ENCODE measurements around the gene TXLNA.
"Not testable (repeated sequence)": the region's sequence is repeated elsewhere in the genome, so short reads cannot be mapped to it uniquely, and the experiment has no call there.

The TXLNA gene

DNA sequence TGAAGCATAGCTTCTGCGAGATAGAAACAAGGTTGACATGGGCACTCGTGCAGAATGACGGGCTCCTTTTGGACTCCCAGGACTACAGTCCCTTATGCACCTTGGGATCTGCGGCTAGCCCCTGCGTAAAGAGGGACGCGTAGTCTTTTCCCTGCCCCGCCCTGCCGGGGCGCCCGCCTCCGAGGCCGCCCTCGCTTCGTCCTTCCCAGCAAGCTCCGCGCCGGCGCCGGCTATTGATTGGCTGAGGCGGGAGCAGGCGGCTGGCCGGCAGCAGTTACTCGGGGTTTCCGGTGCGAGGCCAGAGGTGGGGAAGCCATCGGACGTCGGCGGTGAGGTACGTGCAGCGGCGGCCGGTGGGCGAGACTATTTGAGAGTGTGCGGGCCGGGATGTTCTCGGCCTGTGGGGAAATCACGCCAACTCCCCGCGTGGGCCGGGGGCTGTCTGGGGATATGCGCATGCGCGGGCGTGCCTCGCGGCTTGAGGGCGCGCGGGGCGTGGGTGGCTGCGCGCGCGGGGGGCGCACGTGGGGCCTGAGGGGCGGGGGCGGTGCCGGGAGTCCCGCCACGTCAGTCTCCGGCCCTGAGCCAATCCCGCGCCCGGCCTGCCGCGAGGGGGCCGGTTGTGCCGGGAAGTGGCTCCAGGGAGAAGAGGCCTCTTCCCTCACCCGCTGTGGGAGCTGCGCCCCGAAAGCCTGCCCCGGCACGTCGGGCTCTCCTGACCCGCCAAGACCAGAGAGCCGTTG is at the start of gene TXLNA:
Gene TXLNA, plus strand, starts transcription at position 233 of the 743 bp plus-strand sequence. CDS start 671 bp downstream, outside the sequence.
- peak; percentile 87 for DNase-seq (ENCODE audit: low spot score)

GRCh38 chr1:32133950-32134280 is 45.6 kb upstream of the TXLNA start:
- DNase-seq (ENCODE audit: low spot score) = not testable (repeated sequence)

DNA sequence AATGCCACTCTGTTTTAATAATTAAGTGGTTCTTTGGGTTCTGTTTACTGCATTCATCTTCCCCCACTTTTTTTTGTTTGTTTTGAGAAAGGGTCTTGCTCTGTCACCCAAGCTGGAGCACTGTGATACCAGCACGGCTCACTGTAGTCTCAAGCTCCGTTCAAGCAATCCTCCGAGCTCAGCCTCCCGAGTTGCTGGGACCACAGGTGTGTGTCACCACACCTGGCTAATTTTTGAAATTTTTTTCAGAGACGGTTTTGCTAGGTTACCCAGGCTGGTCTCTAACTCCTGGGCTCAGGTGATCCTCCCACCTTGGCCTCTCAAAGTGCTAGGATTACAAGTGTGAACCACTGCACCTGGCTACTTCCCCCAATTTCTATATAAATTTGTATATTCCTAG is 42.4 kb upstream of the TXLNA start:
- no peak for DNase-seq (ENCODE audit: low spot score)

- DNase-seq (ENCODE audit: low spot score) = no peak
Measured at GRCh38 chr1:32138965-32139364, 40.5 kb upstream of the TXLNA start.

GRCh38 chr1:32142446-32143301 is 36.8 kb upstream of the TXLNA start:
- DNase-seq (ENCODE audit: low spot score) = no peak

GRCh38 chr1:32143302-32143695 is 36.2 kb upstream of the TXLNA start:
- not testable (repeated sequence) for DNase-seq (ENCODE audit: low spot score)

DNA sequence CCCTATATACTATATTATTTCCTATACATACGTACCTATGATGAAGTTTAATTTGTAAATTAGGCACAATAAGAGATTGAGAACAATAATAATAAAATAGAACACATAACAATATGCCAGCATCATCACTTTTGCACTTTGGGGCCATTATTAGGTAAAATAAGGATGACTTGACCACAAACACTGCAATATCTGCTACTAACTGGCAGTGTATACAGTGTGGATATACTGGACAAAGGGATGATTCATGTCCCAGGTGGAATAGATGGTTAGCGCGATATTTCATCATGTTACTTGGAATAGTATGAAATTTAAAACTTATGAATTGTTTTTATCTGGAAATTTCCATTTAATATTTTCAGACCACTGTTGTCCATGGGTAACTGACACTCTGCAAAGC is 35.4 kb upstream of the TXLNA start:
- no peak for DNase-seq (ENCODE audit: low spot score)

GRCh38 chr1:32147799-32148198 is 31.7 kb upstream of the TXLNA start:
- not testable (repeated sequence) for DNase-seq (ENCODE audit: low spot score)

DNA sequence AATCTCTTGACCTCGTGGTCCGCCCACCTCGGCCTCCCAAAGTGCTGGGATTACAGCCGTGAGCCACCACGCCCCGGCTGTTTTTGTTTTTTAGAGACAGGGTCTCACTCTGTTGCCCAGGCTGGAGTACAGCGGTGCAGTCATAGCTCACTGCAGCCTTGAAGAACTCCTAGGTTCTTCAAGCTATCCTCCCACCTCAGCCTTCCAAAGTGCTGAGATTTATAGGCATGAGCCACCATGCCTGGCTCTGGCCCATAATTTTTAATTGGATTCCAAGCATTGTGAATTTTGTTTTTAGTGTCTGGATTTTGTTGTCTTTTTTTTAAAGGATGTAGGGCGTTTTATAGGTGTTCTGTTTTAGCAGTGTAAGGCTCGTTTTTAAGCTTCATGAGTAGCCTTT is 28.6 kb upstream of the TXLNA start:
- no peak for DNase-seq (ENCODE audit: low spot score)

GRCh38 chr1:32151319-32151787 is 28.1 kb upstream of the TXLNA start:
- no peak for DNase-seq (ENCODE audit: low spot score)

DNA sequence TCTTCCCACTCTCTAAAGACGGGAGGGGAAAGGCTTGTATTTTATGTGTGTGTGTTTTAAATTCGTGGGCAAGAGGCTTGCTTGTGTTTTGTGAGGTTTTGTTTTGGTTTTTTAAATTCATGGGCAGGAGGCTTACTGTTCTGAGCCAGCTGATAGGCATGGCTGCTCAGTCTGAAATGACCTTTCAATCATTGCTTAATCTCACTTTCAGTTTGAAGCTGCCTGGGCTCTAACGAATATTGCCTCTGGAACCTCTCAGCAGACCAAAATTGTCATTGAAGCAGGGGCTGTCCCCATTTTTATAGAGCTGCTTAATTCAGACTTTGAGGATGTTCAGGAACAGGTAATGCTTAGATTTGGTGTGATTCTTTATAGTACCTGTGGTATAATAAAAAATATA is 20.3 kb upstream of the TXLNA start:
- DNase-seq (ENCODE audit: low spot score) = no peak

DNA sequence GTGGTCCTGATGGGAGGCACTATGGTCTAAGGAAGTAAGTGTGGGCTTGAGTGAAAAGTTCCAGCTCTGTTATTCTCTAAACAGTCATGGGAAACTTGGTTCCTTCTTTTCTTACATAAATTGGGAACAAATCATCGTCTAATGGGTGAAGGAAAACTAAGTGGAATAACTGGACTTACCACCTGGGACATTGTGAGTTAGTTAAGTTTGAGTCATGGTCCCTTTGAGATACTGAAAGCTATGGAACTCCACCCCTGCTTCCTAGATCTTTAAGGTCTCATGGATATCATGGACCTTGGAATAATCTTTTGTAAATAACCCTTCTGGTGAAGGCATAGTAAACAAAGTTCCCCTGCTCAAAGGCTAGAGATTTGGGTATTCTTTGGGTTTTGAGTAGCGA is 16.1 kb upstream of the TXLNA start:
- no peak for DNase-seq (ENCODE audit: low spot score)

- DNase-seq (ENCODE audit: low spot score) = not testable (repeated sequence)
Measured at GRCh38 chr1:32165633-32166032, 13.8 kb upstream of the TXLNA start.

GRCh38 chr1:32170991-32171390 is 8.5 kb upstream of the TXLNA start:
- DNase-seq (ENCODE audit: low spot score) = no peak

DNA sequence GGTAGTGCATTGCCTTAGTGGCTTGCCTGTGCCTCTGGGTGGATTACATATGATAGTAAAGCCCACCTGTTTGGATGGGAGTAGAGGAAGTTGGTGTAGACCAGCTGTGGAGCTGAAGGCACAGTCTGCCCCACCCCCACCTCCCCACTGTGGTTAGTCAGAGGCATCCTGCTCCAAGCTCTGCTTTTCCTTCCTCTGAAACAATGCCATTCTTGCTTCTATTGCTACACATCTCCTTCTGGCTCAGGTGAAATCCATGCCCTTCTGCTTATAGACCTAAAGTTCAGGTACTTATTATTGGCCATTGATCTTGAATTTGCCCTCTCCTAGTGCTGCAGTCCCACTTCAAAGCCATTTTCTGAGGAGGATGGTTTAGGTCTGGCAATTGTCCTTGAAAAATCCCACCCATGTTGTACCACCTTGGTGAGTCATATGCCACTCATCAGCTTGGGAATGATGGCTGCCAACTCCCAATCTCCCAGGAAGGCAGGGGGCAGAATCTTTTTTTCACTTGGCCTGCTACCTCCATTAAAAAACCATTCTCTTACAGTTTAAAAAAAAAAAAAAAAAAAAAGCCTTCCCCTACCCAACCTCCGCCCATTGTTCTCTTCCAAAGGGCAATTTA is 6.7 kb upstream of the TXLNA start:
- no peak for DNase-seq (ENCODE audit: low spot score)

GRCh38 chr1:32178380-32179192 is 889 bp upstream of the TXLNA start:
- no peak for DNase-seq (ENCODE audit: low spot score)

DNA sequence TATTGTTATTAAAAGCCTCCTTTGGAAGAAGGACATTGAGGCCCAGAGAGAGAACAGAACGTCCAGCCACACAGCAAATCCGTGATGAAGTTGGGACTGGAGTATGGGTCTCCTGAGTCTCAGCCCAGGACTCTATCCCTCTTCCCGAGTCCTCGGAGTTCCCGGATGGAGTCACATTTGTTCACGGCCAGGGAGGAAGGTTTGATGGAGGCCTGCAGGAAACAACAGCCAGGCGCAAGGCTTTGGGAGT is 357 bp upstream of the TXLNA start:
- DNase-seq (ENCODE audit: low spot score) = no peak

- no peak for DNase-seq (ENCODE audit: low spot score)
Measured at GRCh38 chr1:32180186-32181060, 948 bp downstream of the TXLNA start.

GRCh38 chr1:32181065-32181464 is 1.6 kb downstream of the TXLNA start:
- DNase-seq (ENCODE audit: low spot score) = no peak

DNA sequence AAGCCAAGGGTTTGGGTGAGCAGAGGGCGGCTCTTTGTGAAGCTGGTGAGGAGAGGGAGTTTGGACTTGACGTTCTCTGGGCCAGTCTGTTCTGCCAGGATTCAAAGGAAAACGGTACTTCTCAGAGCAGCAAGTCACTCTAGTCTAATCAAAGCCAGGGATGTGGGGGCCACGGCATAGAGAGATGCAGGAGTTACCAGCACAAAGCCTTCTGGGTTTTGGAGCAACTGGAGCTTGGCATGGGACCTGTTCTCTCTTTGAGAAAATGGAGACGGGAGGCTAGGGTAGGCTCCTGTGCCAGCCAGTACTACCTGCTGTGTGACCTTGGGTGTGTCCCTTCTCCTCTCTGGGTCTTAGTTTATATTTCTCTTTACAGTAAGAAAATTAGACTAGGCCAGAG is 2.1 kb downstream of the TXLNA start:
- no peak for DNase-seq (ENCODE audit: low spot score)

GRCh38 chr1:32182060-32182459 is 2.6 kb downstream of the TXLNA start:
- DNase-seq (ENCODE audit: low spot score) = no peak

Measured in CD4-positive, alpha-beta T cell treated with Interleukin-15 for 4 hours (primary cell).